RWPE2 (cell line): ENCODE results near the gene SF3B6.

Experiments
- ATAC-seq: fragments of 200-7000 bp; cut with Tn5 transposase; 3 replicates; pipeline ENCODE4 v1.9.1; 2021; ENCODE audit warnings: low read depth
- DNase-seq: peaks from one replicate; pipeline ENCODE4 v3.0.0-alpha.2; 2020; ENCODE audit warnings: low spot score
- H3K27ac ChIP-seq: fragments of 450-650 bp; 2 replicates; pipeline ENCODE4 v1.5.1; 2017; ENCODE audit warnings: mild to moderate bottlenecking; ENCODE audit not compliant: poor library complexity, severe bottlenecking
- H3K27me3 ChIP-seq: fragments of 250-450 bp; sonication (Bioruptor Pico); 2 replicates; pipeline ENCODE4 v1.5.1; 2021; ENCODE audit warnings: mild to moderate bottlenecking, moderate library complexity; ENCODE audit not compliant: insufficient read depth, poor library complexity, severe bottlenecking
- H3K36me3 ChIP-seq: fragments of 250-450 bp; sonication (Bioruptor Pico); 2 replicates; pipeline ENCODE4 v1.5.1; 2020; ENCODE audit warnings: low read depth, mild to moderate bottlenecking, moderate library complexity
- H3K4me1 ChIP-seq: fragments of 250-450 bp; sonication (Bioruptor Pico); 2 replicates; pipeline ENCODE4 v1.5.1; 2021; ENCODE audit warnings: mild to moderate bottlenecking, moderate library complexity; ENCODE audit not compliant: insufficient read depth, poor library complexity, severe bottlenecking
- H3K4me3 ChIP-seq: fragments of 250-450 bp; sonication (Bioruptor Pico); 2 replicates; pipeline ENCODE4 v1.5.1; 2021; ENCODE audit warnings: mild to moderate bottlenecking, moderate library complexity; ENCODE audit not compliant: severe bottlenecking
- H3K9me3 ChIP-seq: fragments of 250-450 bp; sonication (Bioruptor Pico); 2 replicates; pipeline ENCODE4 v1.5.1; 2021; ENCODE audit warnings: mild to moderate bottlenecking, moderate library complexity; ENCODE audit not compliant: severe bottlenecking
- CTCF ChIP-seq: fragments of 450-650 bp; IDR thresholded peaks from one replicate; pipeline ENCODE4 v1.5.1; 2017; ENCODE audit warnings: mild to moderate bottlenecking, moderate library complexity; ENCODE audit not compliant: poor library complexity, severe bottlenecking

SF3B6 gene

GRCh38 chr2:24040511-24040910 lies 35.6 kb downstream of the SF3B6 start:
- no peaks in the 10 kb centered on the region for H3K27me3 ChIP-seq
- no peaks in the 10 kb centered on the region for H3K9me3 ChIP-seq
- no peaks in the 10 kb centered on the region for H3K4me1 ChIP-seq
- ATAC-seq (no peak), DNase-seq (no peak)
- H3K36me3 ChIP-seq: peaks cover 39% of the 10 kb centered on the region
- no peak overlapping the region for H3K4me3 ChIP-seq
- TF ChIP-seq CTCF: no peak
- H3K27ac ChIP-seq: no peak overlapping the region

GRCh38 chr2:24038786-24039499 lies 37.2 kb downstream of the SF3B6 start:
- Histone ChIP-seq H3K27ac (no peak overlapping the region), H3K27me3 (no peaks in the 10 kb centered on the region), H3K4me1 (no peaks in the 10 kb centered on the region), H3K36me3 (peaks cover 48% of the 10 kb centered on the region), H3K9me3 (no peaks in the 10 kb centered on the region), H3K4me3 (no peak overlapping the region)
- no peak for ATAC-seq
- no peak for DNase-seq
- TF ChIP-seq CTCF: no peak

- H3K36me3 ChIP-seq: peaks cover 27% of the 10 kb centered on the region
Measured at GRCh38 chr2:24026233-24026632, 49.9 kb downstream of the SF3B6 start.

GRCh38 chr2:24024996-24025663 lies 51.0 kb downstream of the SF3B6 start:
- no peak for DNase-seq

More at GRCh38 chr2:24026233-24026632, 49.9 kb downstream of the SF3B6 start:
- no peak for TF ChIP-seq CTCF
- H3K4me3 ChIP-seq: no peak overlapping the region
- no peaks in the 10 kb centered on the region for H3K9me3 ChIP-seq
- no peak for ATAC-seq
- H3K27ac ChIP-seq: no peak overlapping the region
- DNase-seq: no peak
- H3K27me3 ChIP-seq: no peaks in the 10 kb centered on the region
- H3K4me1 ChIP-seq: no peaks in the 10 kb centered on the region

More at GRCh38 chr2:24024996-24025663, 51.0 kb downstream of the SF3B6 start:
- Histone ChIP-seq H3K27ac (no peak overlapping the region), H3K27me3 (no peaks in the 10 kb centered on the region), H3K36me3 (peaks cover 16% of the 10 kb centered on the region; the same call in 1 of the 2 replicates), H3K9me3 (no peaks in the 10 kb centered on the region), H3K4me1 (no peaks in the 10 kb centered on the region), H3K4me3 (no peak overlapping the region)
- TF ChIP-seq CTCF: no peak
- no peak for ATAC-seq
